ENCODE data around the gene TSPAN15.
"Not testable (repeated sequence)": the region's sequence is repeated elsewhere in the genome, so short reads cannot be mapped to it uniquely, and the experiment has no call there.

Gene TSPAN15

DNA sequence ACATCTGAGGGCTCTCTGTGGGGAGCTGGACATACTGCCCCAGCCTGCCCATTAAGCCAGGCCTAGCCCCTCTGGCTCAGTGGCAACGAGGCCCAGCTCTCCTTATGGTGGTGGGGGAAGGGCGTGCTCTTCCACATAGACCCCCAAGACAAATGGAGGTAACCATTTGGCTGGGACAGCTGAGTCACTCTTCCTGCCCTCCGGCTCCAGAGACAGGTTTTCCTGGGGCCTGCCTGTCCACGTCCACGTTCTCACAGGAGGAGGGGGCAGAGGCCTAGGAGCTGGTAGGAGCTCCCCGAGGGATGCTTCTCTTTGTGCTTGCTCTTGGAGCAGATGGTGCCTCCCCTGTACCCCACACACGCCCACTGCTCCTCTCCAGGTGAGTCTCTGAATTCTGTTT, 33.5 kb downstream of the TSPAN15 start:
- TF ChIP-seq CTCF (conservative IDR thresholded peaks at IDR 0.05; ENCODE audit: low read depth, low read length) = no peak
- no peak for DNase-seq (ENCODE audit: low read depth)

GRCh38 chr10:69486922-69487730, 35.9 kb downstream of the TSPAN15 start:
- TF ChIP-seq CTCF (conservative IDR thresholded peaks at IDR 0.05; ENCODE audit: low read depth, low read length) = no peak
- DNase-seq (ENCODE audit: low read depth) = no peak
- no peak overlapping the region for H3K4me3 ChIP-seq (ENCODE audit: low read depth, low read length)

More for the DNA sequence above, 33.5 kb downstream of the TSPAN15 start:
- H3K4me3 ChIP-seq (ENCODE audit: low read depth, low read length) = no peak overlapping the region

DNA sequence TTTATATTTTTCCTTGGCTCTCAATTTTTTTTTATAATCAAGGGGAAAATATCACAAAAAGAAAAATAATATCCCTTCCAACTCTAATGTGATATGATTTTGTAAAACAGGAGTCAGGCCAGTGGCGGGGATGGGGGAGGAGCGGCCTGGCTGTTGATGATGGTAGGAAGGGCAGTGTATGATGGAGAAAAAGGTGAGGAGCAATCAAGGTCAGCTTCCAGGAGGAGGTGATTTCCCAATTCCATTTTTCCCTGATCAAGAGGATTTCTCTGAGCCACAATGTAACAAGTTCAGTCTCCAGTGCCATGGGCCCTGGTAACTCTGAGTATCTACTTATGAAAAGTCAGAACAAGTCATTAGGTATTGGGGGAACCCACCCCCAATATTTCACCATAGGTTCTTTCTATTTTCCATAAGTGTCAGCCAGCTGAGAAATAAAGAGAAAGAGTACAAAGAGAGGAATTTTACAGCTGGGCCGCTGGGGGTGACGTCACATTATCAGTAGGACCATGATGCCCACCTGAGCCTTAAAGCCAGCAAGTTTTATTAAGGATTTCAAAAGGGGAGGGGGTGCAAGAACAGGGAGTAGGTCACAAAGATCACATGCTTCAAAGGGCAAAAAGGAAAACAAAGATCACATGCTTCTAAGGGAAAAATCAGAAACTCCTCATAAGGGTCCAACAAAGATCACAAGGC, 37.0 kb downstream of the TSPAN15 start:
- DNase-seq (ENCODE audit: low read depth); H3K4me3 ChIP-seq (ENCODE audit: low read depth, low read length): not testable (repeated sequence)

DNA sequence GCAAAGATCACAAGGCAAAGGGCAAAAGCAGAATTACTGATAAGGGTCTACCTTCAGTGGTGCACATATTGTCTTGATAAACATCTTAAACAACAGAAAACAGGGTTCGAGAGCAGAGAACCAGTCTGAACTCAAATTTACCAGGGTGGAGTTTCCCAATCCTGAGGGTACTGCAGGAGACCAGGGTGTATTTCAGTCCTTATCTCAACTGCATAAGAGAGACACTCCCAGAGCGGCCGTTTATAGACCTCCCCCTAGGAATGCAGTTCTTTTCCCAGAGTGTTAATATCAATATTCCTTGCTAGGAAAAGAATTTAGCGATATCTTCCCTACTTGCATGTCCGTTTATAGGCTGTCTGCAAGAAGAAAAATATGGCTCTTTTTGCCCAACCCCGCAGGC, 37.6 kb downstream of the TSPAN15 start:
- H3K4me3 ChIP-seq (ENCODE audit: low read depth, low read length); DNase-seq (ENCODE audit: low read depth): not testable (repeated sequence)

DNA sequence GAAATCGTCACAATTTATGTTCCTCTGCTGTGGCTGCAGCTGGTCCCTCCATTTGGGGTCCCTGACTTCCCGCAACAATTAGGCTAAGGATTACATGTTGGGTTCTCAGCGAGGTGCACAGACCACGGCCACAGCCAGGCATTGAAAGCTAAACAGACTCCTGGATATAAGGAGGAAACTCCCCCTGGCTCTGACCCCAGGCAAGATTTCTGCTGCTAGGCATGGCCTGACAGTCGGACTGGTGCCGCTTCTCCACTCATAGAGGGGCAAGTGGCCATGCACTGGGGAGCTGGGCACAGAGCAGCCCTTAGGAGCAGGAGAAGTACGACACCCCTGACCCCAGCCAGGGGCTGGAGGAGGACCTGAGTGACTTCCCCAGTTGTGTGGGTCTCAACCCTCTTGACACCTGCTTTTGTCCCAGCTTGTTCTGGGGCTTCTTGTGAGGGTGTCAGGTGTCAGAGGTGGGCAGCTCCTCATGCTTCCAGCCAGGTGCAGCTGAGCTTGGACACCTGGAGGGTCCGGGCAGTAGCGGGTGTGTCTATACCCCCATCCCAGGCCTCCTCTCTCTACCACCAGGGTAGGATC, 38.3 kb downstream of the TSPAN15 start:
- TF ChIP-seq CTCF (conservative IDR thresholded peaks at IDR 0.05; ENCODE audit: low read depth, low read length) = no peak
- DNase-seq (ENCODE audit: low read depth) = no peak
- no peak overlapping the region for H3K4me3 ChIP-seq (ENCODE audit: low read depth, low read length)

DNA sequence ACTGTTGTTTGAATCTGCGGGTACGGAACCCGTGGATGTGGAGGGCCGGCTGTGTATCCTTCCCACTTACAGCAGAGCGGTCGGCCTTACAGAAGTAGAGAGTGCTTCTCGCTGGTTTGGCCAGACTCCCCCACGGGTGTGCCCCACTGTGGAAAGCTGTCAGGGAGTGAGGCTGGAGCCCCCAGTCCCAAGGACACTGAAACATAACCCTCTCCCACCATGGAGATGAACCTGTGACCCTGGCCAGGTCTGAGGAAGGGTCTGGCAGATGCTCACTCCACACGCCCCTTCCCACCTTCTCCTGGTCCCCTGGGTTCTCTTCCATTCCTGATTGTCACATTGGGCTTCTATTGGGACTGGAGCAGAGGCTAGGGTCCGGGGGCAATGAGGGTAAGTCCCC, 39.6 kb downstream of the TSPAN15 start:
- DNase-seq (ENCODE audit: low read depth) = no peak
- H3K4me3 ChIP-seq (ENCODE audit: low read depth, low read length) = no peak overlapping the region
- TF ChIP-seq CTCF (conservative IDR thresholded peaks at IDR 0.05; ENCODE audit: low read depth, low read length) = no peak

DNA sequence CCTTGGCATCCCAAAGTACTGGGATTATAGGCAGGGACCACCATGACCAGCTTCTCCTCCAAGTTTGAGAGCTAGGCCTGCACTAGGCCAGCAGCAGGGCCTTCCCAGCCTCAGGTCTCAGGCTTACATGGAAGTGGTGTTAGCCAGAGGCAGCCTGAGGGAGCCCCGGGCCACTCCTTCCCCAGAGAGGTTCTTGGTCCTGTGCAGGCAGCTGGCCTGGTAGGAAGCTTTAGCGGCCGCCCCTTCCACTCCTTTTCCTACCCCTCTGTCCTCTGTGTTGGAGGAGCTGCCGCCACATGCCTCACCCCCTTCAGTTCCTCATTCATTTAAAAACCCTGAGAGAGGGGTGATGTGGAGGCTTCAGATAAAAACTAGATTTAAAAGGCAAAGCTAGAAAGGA, 40.3 kb downstream of the TSPAN15 start:
- H3K4me3 ChIP-seq (ENCODE audit: low read depth, low read length) = no peak overlapping the region
- no peak for DNase-seq (ENCODE audit: low read depth)
- TF ChIP-seq CTCF (conservative IDR thresholded peaks at IDR 0.05; ENCODE audit: low read depth, low read length) = no peak
